HCT116 (cell line): ENCODE data around the gene ZNF423. TPM values are rescaled to one million over a fixed set of nuclear protein-coding genes. Genes with fewer than 3 reads are reported as not detected.

Source experiments
- ATAC-seq: fragments of 200-7000 bp; cut with Tn5 transposase; 2 replicates; pipeline ENCODE4 v1.9.1; 2020; ENCODE audit warnings: mild to moderate bottlenecking, moderate library complexity
- BruUV-seq: library from RNA; stranded (reverse); fragments of 400-500 nt; replicated peaks from 2 replicates; lab custom pipeline; 2021; lab: Mats Ljungman, UMichigan
- CTCF ChIA-PET: fragments of 300-600 bp; sonication (Branson Sonifier 250); formaldehyde crosslinking; loops from one replicate; lab custom pipeline; 2021; ENCODE audit warnings: antibody characterized with exemption; lab: Charles Lee
- POLR2A ChIA-PET: fragments of 300-600, 350-600 bp; sonication (Branson Sonifier 250); formaldehyde crosslinking; loops from one replicate; lab custom pipeline; 2021; ENCODE audit warnings: antibody characterized with exemption; lab: Charles Lee
- RAD21 ChIA-PET, 2 experiments: fragments of 300-600 bp; sonication (Branson Sonifier 250); formaldehyde crosslinking; loops; one replicate each; lab custom pipeline; 2023; ENCODE audit warnings: low total read pairs in 2 of 2; ENCODE audit not compliant: uncharacterized antibody in 2 of 2, unreplicated experiment in 2 of 2, low non-redundant PET in 1 of 2; lab: Charles Lee
- DNase-seq: peaks from one replicate; pipeline ENCODE4 v3.0.0-alpha.2; 2010; ENCODE audit warnings: low read depth, low spot score
- H2AFZ ChIP-seq: fragments of 200-600 bp; shearing (Covaris generic), sonication (generic); 2 replicates; pipeline ENCODE4 v1.6.1; 2017; ENCODE audit warnings: low read depth, mixed run types, mixed read lengths, antibody characterized with exemption, low read length; ENCODE audit not compliant: poor library complexity, severe bottlenecking
- H3K27ac ChIP-seq: 2 replicates; pipeline ENCODE4 v1.5.1; 2012; ENCODE audit warnings: low read depth, low read length
- H3K27me3 ChIP-seq: fragments of 200-600 bp; sonication (generic); 2 replicates; pipeline ENCODE4 v1.6.1; 2016; ENCODE audit warnings: mixed run types, low read length, mixed read lengths; ENCODE audit not compliant: insufficient read depth
- H3K36me3 ChIP-seq, 2 experiments: fragments of 200-500 bp in 1 of 2; fragments of 200-600 bp in 1 of 2; sonication (Bioruptor generic) in 1 of 2; sonication (generic) in 1 of 2; 2 replicates each; pipeline versions ENCODE4 v1.5.1 to v1.6.1; 2014 to 2016; ENCODE audit warnings: low read length in 2 of 2, inconsistent platforms in 1 of 2, mixed read lengths in 1 of 2, mixed run types in 1 of 2; ENCODE audit not compliant: insufficient read depth in 2 of 2, control insufficient read depth in 1 of 2
- H3K4me1 ChIP-seq, 2 experiments: fragments of 200-600 bp in 1 of 2; sonication (generic) in 1 of 2; 2 replicates each; pipeline versions ENCODE4 v1.5.1 to v1.6.1; 2012 to 2017; ENCODE audit warnings: low read length in 2 of 2, inconsistent platforms in 1 of 2, mild to moderate bottlenecking in 1 of 2, mixed read lengths in 1 of 2, mixed run types in 1 of 2, moderate library complexity in 1 of 2; ENCODE audit not compliant: insufficient read depth in 2 of 2, control insufficient read depth in 1 of 2
- H3K4me2 ChIP-seq: fragments of 200-600 bp; sonication (generic); 2 replicates; pipeline ENCODE4 v1.6.1; 2017; ENCODE audit warnings: mixed run types, low read length, mixed read lengths
- H3K4me3 ChIP-seq, 2 experiments: fragments of 200-600 bp in 1 of 2; sonication (generic) in 1 of 2; replicated peaks in 1 of 2; 2 replicates each; pipeline ENCODE4 v1.5.1; 2011 to 2016; ENCODE audit warnings: low read length in 2 of 2, control low read depth in 1 of 2, low read depth in 1 of 2, mild to moderate bottlenecking in 1 of 2, mixed read lengths in 1 of 2, mixed run types in 1 of 2
- H3K79me2 ChIP-seq: fragments of 200-600 bp; sonication (generic); 2 replicates; pipeline ENCODE4 v1.6.1; 2017; ENCODE audit warnings: mild to moderate bottlenecking, mixed run types, low read length, moderate library complexity, mixed read lengths; ENCODE audit not compliant: insufficient read depth
- H3K9ac ChIP-seq: fragments of 200-600 bp; sonication (generic); 2 replicates; pipeline ENCODE4 v1.6.1; 2016; ENCODE audit warnings: low read length, mixed read lengths
- H3K9me2 ChIP-seq: fragments of 200-600 bp; sonication (generic), shearing (Covaris generic); 2 replicates; pipeline ENCODE4 v1.6.1; 2017; ENCODE audit warnings: mixed run types, mild to moderate bottlenecking, moderate library complexity; ENCODE audit not compliant: insufficient read depth
- H3K9me3 ChIP-seq, 2 experiments: fragments of 200-500 bp in 1 of 2; fragments of 200-600 bp in 1 of 2; sonication (Bioruptor generic) in 1 of 2; sonication (generic) in 1 of 2; 2 replicates each; pipeline ENCODE4 v1.6.1; 2014 to 2017; ENCODE audit warnings: low read length in 2 of 2, mixed read lengths in 2 of 2, inconsistent platforms in 1 of 2, low read depth in 1 of 2, mild to moderate bottlenecking in 1 of 2, mixed run types in 1 of 2, moderate library complexity in 1 of 2; ENCODE audit not compliant: control insufficient read depth in 1 of 2, insufficient read depth in 1 of 2
- H4K20me1 ChIP-seq: fragments of 200-600 bp; sonication (generic), shearing (Covaris generic); 2 replicates; pipeline ENCODE4 v1.6.1; 2017; ENCODE audit warnings: mixed run types, mild to moderate bottlenecking, moderate library complexity; ENCODE audit not compliant: insufficient read depth
- CBX3 ChIP-seq: IDR thresholded peaks from 2 replicates; pipeline ENCODE4 v1.6.1; 2012; ENCODE audit warnings: low read depth
- CEBPB ChIP-seq: IDR thresholded peaks from 2 replicates; pipeline ENCODE4 v1.6.1; 2012; ENCODE audit warnings: low read depth
- CTCF ChIP-seq, 3 experiments: fragments of 200-600 bp in 1 of 3; sonication (generic) in 1 of 3; IDR thresholded peaks in 2 of 3; conservative IDR thresholded peaks in 1 of 3; 2 replicates each; pipeline ENCODE4 v1.5.1; 2012 to 2017; ENCODE audit warnings: low read depth in 2 of 3, low read length in 2 of 3, antibody characterized with exemption in 1 of 3, borderline replicate concordance in 1 of 3, control low read depth in 1 of 3, mild to moderate bottlenecking in 1 of 3, mixed read lengths in 1 of 3, mixed run types in 1 of 3, moderate library complexity in 1 of 3; ENCODE audit not compliant: insufficient read depth in 1 of 3
- EGR1 ChIP-seq: IDR thresholded peaks from 2 replicates; pipeline ENCODE4 v1.6.1; 2012; ENCODE audit warnings: low read depth
- EZH2phosphoT487 ChIP-seq: fragments of 200-600 bp; IDR thresholded peaks from 2 replicates; pipeline ENCODE4 v1.6.1; 2018; ENCODE audit warnings: antibody characterized with exemption, borderline replicate concordance
- FOSL1 ChIP-seq: IDR thresholded peaks from 2 replicates; pipeline ENCODE4 v1.6.1; 2012; ENCODE audit warnings: low read depth
- JUND ChIP-seq: IDR thresholded peaks from 2 replicates; pipeline ENCODE4 v1.6.1; 2012
- POLR2A ChIP-seq: IDR thresholded peaks from 2 replicates; pipeline ENCODE4 v1.7.0; 2011; ENCODE audit warnings: borderline replicate concordance; ENCODE audit not compliant: insufficient read depth, insufficient read length; ENCODE audit errors: extremely low read depth
- REST ChIP-seq: IDR thresholded peaks from 2 replicates; pipeline ENCODE4 v1.6.1; 2012; ENCODE audit warnings: low read depth
- SRF ChIP-seq: IDR thresholded peaks from 2 replicates; pipeline ENCODE4 v1.6.1; 2012; ENCODE audit warnings: low read depth
- TCF7L2 ChIP-seq: IDR thresholded peaks from 2 replicates; pipeline ENCODE4 v1.7.0; 2011; ENCODE audit warnings: borderline replicate concordance, inconsistent platforms; ENCODE audit not compliant: insufficient read depth, insufficient read length; ENCODE audit errors: extremely low read depth
- ZFX ChIP-seq: fragments of 450-650 bp; IDR thresholded peaks from 2 replicates; pipeline ENCODE4 v1.6.1; 2017
- intact Hi-C: fragments of 100-400 bp; cut with micrococcal nuclease; formaldehyde crosslinking; loops from 2 replicates; pipeline ENCODE4 v1.10.0; 2022
- total RNA-seq: library from RNA; stranded (reverse); gene quantifications from one replicate; pipeline ENCODE4 v1.2.1, GENCODE V29; 2021; ENCODE audit not compliant: unreplicated experiment

The ZNF423 gene
- total RNA-seq, 1 experiment from 2014 or later: 0.22 TPM

GRCh38 chr16:49800441-49800840, 55.5 kb downstream of the ZNF423 start:
- Histone ChIP-seq H3K27me3 (peaks cover 29% of the 10 kb centered on the region), H3K27ac (no peak overlapping the region), H3K79me2 (no peaks in the 10 kb centered on the region), H2AFZ (no peak overlapping the region), H3K36me3 (no peaks in the 10 kb centered on the region), H3K9ac (no peak overlapping the region), H3K4me2 (no peak overlapping the region), H3K9me3 (no peaks in the 10 kb centered on the region), H3K4me1 (no peaks in the 10 kb centered on the region), H4K20me1 (no peaks in the 10 kb centered on the region), H3K4me3 (no peak overlapping the region), H3K9me2 (no peaks in the 10 kb centered on the region)
- POLR2A ChIA-PET: no interaction called here
- no TSS peak for BruUV-seq
- TF ChIP-seq SRF: no peak
- no peak for TF ChIP-seq EZH2phosphoT487
- no peak for TF ChIP-seq POLR2A
- TF ChIP-seq REST: no peak
- TF ChIP-seq ZFX: no peak
- TF ChIP-seq JUND: no peak
- no peak for TF ChIP-seq CEBPB
- TF ChIP-seq CBX3: no peak
- TF ChIP-seq FOSL1: no peak
- TF ChIP-seq CTCF (IDR thresholded peaks at IDR 0.05 in 2 of 3, conservative IDR thresholded peaks at IDR 0.05 in 1 of 3; ENCODE audit: borderline replicate concordance in 1 of 3, insufficient read depth in 1 of 3, low read depth in 2 of 3, low read length in 2 of 3): no peak
- TF ChIP-seq EGR1: no peak
- TF ChIP-seq TCF7L2: no peak
- ATAC-seq: no peak
- intact Hi-C loops: no loop called here
- CTCF ChIA-PET: no interaction called here
- no peak for DNase-seq
- RAD21 ChIA-PET: interaction anchor here in 1 of 2 experiments (1.3 kb wide), 1 partner anchor 393 kb away, joined by 3 read pairs; no protein-coding TSS in a partner anchor
